ENCODE data around the gene PNKP.

Gene PNKP

GRCh38 chr19:49812997-49813861, 54.1 kb downstream of the PNKP start, which contains the start of gene FUZ:
Gene FUZ (minus strand): TSS chr19:49813292. CDS start chr19:49813106, 186 bp downstream.
- DNase-seq: peak; percentile 95

- DNase-seq: no peak
Observed at GRCh38 chr19:49812452-49812996, 54.9 kb downstream of the PNKP start.

- no peak for DNase-seq
Observed at GRCh38 chr19:49811328-49811727, 56.0 kb downstream of the PNKP start.
